HG03439 (cell line): ENCODE measurements around the gene MRGPRE.

ENCODE experiments used
- ATAC-seq: cut with Tn5 transposase; IDR thresholded peaks from one replicate; pipeline ENCODE4 v1.9.1; 2021; ENCODE audit warnings: mild to moderate bottlenecking, moderate library complexity; ENCODE audit not compliant: unreplicated experiment

MRGPRE gene

DNA sequence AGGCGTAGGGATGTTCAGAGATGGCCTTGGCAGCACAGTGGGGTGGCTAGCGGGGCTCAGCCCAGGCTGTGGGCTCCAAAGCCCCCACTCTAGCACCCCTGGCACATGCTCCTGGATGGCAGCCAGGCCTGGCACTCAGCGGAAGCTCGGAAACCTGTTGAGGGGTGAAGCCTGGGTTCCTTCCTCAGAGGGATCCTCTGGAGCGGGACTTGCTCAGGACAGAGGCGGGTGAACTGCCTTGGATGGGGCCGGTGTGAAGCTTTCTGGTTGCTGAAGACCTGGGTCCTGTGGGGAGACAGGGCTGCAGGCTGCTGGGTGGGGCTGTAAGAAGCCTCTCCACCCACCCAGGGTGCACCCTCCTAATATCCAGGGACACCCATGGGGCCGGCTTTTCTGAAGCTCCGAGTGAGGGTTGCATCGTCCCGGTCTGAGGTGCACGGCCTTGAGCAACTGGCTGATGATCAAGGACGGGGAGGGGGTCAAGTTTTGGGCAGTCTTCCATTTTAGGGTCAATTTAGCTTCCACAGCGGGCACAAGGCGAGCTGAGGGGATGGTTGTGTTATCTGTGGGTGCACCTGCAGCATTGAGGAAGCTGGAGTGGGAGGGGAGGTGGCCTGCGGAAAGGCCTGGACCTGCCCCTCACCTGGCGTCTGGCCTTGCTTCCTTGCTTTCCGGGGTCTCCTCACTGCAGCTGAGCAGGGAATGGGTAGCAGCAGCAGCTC lies 5.2 kb downstream of the MRGPRE start:
- ATAC-seq: no peak

- ATAC-seq: no peak
Observed at GRCh38 chr11:3225826-3226750, 6.1 kb downstream of the MRGPRE start.

- no peak for ATAC-seq
Observed at GRCh38 chr11:3225159-3225758, 7.0 kb downstream of the MRGPRE start.

GRCh38 chr11:3224401-3225057 lies 7.7 kb downstream of the MRGPRE start:
- ATAC-seq: no peak

GRCh38 chr11:3223932-3224381 lies 8.3 kb downstream of the MRGPRE start:
- no peak for ATAC-seq

DNA sequence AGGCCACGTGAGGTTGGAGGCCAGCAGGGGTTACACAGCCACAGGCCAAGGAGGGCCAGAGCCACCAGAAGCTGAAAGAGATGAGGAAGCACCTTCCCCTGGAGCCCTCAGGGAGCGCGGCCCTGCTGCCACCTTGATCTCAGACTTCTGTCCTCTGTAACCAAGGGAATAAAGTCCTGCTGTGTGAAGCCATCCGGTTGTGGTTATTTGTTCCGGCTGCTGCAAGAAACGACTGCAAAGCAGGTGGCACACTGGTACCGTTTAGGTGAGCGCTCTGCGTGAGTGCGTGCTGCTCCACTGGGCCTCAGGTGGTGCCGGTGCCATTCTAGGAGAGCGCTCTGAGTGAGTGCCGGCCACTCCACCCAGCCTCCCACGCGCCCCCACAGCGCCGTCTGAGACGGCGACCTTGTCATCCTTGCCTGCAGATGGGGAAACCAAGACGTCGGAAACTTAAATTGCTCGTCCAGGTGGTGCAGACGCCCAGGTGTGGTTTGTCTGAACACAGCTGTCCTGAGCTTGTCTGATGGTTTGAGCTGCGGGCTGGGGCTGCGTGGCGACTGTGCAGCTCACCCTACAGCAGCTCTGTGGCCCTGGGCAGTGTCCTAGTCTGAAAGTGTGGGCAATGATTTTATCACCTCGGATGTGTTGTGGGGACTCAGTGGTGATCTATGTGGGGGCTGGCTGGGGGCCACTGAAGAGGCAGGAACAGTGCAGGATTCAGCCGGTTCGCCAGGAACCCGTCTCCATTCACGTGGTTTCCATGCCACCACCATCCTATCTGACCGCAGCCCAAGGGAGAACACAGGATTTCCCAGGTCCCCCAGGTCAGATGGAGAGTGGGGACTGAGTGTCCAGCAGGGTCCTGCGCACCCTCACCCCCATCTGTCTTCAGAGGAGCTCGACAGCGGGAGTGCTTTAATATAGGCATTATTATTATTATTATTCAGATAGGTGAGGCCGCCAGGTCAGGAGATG lies 9.0 kb downstream of the MRGPRE start:
- ATAC-seq: no peak

DNA sequence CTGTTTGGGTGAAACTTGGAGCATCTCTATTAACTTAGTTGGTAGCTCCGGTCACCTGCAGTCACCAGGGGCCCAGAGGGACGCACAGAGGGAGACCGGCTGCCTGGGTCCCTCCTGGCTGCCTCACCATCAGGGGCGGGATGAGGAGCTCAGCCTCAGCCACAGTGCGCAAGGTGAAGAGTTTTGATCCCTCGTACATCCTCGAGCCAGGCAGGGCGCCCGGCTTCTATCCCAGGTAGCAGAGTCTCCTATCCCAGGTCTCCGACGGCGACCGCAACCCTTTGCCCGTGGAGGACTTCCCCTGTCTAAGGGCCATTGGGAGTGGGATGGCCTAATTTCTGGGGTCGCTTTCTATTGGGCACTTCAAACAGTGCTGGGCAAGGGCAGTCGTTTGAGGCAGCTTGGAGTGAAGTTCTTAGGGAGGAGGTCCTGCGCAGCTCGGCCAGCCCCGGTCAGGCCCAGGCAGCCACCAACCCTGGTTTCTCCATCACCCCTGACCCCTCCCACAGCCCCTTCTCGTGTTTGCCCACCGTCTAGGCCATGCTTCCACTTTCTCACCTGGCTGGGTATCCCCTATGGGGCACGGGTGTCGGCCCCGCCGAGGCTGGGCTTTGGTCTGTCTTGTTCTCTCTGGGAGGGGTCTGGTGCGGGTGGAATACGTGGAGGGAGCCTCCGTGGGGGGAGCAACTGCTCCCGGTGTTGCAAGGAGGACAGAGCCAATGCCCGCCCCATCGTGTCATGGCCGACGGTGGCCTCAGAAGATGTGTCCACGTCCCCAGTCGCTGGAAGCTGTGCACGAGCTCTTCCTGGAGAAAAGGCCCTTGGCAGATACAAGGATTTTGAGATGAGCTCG lies 10.0 kb downstream of the MRGPRE start:
- ATAC-seq: no peak

GRCh38 chr11:3221408-3222002 lies 10.7 kb downstream of the MRGPRE start:
- no peak for ATAC-seq

- no peak for ATAC-seq
Observed at GRCh38 chr11:3220521-3221407, 11.5 kb downstream of the MRGPRE start.

- no peak for ATAC-seq
Observed at GRCh38 chr11:3220101-3220500, 12.1 kb downstream of the MRGPRE start.

GRCh38 chr11:3219281-3219892 lies 12.8 kb downstream of the MRGPRE start:
- no peak for ATAC-seq

- no peak for ATAC-seq
Observed at GRCh38 chr11:3218483-3219280, 13.5 kb downstream of the MRGPRE start, which contains the start of gene MRGPRG. MRGPRG (minus strand) TSS chr11:3218813; CDS start chr11:3218813, 0 bp downstream.

GRCh38 chr11:3217818-3218482 lies 14.3 kb downstream of the MRGPRE start:
- no peak for ATAC-seq

GRCh38 chr11:3216027-3216525 lies 16.1 kb downstream of the MRGPRE start:
- ATAC-seq: no peak

- ATAC-seq: no peak
Observed at GRCh38 chr11:3215346-3216026, 16.7 kb downstream of the MRGPRE start.
